GM19025 (cell line): ENCODE measurements around the gene ZNF521.

Experiments
- ATAC-seq: cut with Tn5 transposase; IDR thresholded peaks from one replicate; pipeline ENCODE4 v1.9.1; 2021; ENCODE audit warnings: mild to moderate bottlenecking, low read depth, moderate library complexity; ENCODE audit not compliant: unreplicated experiment

ZNF521 gene

DNA sequence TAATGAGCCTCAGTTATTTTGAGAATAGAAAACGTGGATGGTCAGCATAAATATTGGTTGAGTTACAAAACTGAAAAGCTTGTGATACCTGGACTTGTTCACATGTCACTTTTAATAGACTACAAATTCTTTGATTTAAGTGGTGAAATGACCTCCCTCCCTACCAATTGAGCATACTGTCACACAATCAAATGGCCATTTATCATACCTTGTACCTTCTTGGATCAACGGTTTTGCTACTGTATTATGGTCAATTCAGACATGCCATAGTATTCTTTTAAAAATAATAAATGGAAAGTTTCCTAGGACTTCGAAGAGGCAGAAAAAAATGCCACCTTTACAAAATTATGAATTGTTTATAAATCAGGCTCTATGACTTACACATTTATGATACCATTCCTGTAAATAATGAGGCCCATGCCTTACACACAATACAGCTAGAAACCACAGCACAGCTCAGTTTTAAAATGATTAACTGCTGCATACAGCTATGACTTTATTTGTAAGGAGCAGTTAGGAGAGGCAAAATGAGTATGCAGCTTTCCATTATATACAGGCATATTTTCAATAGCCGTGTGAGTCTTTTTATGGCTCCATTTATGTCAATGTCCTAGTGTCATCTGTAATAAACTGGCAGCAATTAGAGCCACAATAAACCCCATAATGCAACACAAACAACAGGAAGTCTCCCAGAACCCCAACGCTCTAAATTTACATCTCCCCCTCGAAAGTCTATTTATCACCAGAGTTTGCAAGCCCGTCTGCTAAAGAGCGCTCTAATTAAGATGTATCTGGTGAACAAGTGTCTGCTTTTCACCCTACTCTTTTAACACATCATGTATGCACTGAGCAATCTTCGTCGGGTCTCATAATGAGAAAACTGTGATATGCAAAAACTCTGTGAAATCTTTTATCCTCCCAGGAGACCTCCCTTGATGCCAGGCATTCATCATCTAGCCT lies 176.1 kb downstream of the ZNF521 start:
- no peak for ATAC-seq

DNA sequence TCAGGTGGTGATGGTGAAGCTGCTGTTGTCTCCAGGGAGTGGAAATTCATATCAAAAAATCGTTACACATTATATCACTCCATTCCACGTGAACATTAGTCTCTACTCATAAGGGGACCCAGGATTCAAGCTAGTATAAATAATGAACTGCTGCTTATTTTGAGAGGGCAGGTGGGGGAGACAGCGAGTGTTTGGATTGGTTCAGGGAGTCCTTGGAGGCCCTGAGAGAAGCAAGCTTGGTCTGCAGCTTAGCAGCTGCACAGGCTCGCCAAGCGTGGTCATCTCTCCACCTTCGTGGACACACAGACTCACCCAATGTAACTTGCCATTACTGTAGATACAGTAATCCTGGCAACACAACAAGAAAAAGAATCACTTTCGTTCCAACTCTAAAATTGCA lies 177.6 kb downstream of the ZNF521 start:
- no peak for ATAC-seq

DNA sequence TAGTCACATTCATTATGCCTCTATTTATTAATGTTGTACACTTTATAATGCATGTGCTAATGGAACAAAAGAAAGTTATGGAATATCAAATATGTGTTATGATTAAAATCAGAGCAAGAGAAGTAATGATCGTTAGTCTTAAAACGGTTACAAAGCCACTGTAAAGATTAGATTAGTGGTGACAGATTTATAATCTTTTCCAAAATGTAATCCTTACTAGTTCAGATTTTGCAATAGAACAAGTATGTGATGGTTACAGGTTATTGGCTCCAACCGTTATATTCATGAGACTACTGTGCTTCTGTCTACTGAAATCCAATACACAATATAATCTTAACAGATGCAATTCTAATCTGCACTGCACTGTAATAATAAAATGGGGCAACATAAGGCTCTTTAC lies 180.6 kb downstream of the ZNF521 start:
- no peak for ATAC-seq

DNA sequence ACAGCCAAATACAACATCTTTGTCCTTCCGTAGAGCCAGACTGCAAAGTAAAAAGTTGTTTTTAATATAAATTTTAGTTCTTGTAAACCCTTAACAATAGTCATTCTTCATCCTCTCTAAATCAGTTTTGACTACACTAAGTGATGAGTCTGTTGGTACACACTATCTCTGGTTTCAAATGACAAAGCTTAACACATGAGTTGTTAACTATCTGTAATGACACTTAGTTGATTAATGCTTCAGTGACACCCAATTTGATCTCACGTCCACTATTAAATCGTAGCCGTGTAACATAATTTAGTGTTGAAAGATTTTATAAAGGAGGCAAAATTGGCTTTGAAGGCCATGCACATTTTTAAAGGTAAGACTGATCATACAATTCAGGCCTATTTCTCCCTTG lies 181.6 kb downstream of the ZNF521 start:
- ATAC-seq, result no peak

DNA sequence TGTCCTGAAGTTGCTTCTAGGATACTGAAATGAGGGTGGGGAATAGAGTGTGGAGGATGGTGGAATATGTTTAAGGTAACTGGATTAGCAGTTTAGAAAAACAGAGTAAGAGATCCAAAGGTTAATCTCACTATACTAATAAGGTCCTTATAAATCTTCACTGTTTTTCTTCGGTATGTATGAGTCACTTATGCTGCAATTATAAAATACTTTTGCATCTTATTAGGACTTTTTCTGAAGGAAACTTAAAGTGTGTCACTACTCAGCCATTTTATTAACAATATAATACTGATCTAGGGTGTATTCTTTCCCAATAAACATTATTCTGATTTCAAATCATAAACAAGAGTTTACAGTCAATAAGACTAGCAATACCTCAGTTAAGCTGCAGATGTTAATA lies 182.3 kb downstream of the ZNF521 start:
- no peak for ATAC-seq

DNA sequence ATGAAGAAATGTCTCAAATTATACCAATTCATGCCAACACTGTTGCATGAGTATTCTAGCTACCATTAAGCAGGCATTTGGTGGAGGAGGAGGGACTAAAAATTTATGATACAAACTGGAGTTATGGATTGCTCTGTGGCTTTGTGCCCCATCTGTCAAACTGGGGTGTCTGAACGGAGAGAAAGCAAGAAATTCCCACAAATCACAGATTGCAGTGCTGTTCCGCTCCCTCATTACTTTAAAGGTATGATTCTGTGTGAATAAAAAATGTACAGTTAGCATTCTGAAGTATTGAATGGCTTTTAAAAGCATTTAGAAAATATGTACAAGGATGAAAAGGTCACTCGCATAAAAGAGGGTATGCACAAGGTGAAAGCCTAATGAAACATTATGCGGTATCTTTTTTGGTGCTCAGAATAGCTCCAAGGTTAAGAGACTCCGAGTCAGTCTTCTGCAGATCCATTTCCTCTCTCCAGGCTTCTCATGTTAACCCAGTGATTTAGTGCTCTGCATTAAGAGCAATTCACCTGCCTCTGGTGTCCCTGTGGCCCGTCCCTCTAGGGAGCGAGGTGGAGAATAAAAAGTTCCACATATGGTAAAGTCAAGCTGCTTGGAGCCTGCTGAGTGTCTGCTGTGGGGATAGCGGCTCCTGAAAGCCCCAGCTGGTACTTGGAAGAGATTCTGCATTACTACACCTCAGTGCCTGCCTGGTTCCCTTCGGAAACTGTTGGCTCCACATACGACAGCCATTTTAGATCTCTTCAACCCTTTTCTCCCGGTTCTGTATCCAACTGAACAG lies 184.2 kb downstream of the ZNF521 start:
- no peak for ATAC-seq

DNA sequence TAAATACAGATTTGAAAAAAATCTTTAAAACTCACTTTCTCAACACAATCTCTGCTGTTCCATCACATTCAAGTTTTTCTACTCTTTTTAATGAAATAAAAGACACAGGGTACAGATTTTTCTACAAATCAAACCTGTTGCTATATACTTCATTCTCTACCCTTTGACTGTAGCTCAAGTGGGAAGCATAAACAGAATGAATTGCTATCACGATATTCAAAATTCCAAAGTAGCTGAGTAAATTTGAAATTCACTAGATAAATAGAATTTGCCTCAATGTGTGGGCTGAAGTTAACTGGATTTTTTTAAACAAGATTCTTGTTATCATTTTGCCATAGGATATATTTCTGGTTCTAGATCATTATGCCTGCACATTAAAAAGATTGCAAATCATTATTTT lies 185.9 kb downstream of the ZNF521 start:
- ATAC-seq, result no peak

DNA sequence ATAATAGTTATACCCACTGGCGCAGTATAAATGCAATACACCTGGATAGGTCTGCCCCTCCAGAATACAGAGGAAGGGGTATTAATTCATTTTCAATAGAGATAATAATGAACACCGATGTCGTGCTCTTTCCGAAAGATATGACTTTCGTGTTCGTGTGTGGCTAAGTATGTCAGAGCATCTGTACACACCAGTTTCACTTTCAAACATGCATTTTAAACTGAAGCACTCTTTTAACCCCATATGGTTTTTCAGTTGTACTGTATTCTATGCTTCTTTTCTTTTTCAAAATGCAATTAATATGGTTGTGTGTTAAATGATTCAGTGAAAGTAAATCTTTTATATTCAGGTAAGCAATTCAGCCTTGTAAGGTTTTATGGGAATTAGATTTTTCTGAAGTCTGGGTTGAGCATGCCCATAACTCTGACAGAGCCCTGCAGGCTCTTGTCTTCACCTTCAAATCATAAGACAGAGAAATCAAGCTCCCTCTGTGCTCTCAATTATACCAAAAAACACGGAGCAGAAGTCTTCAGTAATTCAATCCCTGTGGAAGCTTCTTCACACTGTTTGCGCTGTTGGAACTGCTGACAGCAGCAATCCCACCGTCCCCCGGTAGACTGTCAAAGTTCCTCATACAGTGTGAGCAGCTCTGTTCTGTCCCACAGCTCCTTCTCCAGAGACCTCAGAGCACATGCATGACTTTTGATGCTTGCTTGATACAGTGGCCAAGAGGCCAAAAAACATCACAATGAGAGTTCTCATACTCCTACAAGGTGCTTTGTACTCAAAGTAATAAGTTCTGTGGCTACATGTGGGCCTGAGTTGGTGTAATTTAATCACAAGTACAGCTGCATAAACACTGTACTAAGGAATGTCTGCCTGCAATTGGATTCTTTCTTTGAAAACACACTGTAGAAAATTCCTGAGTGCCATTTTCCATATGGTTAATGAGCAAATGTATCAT lies 186.8 kb downstream of the ZNF521 start:
- ATAC-seq, result peak; percentile 85

DNA sequence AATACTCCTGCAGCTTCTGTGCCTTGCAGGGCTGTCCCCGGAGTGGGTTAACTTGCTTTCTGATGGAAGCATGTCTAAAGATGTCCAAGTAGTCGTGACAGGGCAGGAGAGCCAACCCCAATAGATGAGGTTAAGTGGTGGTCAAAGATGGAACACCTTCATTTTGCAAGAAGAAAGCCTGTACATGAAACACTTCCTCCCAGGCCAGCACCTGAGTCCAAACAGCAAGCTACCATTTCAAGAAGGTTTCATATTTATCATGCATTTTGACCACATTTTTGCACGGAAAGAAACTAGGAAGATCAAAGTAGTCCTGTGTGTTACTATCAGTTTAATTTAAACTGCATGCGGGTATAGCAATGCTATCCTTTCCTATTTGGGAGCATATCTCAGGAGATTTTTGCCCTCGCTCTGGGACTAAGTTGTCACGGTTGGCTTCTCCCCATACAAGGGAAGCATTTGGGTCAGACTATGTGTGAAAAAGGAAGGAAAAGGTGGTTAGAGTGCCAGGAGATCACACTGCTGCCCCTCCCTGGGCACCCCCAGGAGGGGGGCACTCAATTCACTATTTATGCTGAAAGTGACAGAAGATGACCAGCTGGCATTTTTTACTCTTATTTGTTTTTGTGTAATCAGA lies 187.6 kb downstream of the ZNF521 start:
- ATAC-seq, result peak; percentile 31

DNA sequence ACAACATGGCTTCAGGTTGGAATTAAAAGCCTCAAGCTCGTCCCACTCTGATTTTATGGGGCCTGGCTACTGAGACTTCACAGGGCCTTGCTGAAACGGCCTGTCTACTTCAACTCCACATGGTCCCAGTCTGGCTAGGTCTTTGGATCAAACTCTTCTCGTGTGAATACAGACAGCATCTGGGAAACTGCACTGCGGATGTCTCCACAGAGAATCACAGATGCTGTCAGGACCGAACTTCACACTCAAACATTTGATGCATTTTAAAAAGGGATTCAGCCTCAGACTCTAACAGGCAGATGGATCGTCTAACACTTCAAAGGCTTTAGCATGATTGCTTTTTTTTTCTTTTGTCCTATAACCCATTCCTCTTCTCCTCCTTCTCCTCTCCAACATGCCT lies 198.5 kb downstream of the ZNF521 start:
- ATAC-seq, result no peak

DNA sequence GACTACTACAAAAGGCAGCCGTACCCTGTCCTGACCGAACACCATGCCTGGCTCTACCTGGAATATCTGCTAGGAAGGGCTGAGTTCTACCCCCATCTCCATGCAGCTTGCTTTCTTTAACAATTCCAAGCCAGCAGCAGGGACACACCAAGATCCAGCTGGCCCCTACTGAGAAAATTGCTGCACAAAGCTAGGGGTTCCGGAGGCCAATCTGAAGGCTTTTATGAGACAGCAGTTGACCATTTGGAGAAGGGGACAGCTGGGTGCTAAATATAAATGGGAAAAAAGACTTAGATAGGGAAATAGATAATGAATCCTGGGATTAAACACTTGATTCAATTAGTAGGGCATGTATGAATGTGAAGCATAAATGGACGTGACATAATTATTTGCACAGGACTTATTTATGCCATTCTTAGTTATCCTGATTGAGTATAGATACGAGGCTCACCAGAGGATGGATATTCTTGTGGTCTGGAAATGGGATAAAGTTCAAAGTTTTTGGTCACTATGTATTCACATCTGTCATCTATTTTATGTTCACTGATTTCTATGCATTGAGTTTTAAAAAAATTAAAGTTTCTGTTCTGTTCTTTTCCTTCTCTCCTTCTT lies 204.0 kb downstream of the ZNF521 start:
- no peak for ATAC-seq

DNA sequence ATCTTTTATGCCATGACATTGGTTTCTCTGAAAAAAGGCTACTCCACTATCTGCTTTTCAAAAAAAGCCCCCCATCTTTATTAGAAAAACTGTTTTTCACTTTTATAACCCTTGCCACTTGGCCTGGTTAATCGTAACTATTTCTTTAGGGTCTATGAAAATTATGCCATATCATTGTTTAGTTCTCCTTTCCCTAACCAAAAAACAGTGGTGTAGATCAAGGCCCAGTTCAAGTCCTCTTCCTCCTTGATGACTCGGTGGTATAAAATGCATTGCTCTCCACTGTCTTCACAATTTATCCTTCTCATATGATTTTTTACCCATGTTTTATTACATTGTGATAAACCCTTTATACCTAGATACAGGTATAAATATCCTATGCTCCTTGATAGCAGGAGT lies 205.5 kb downstream of the ZNF521 start:
- no peak for ATAC-seq

DNA sequence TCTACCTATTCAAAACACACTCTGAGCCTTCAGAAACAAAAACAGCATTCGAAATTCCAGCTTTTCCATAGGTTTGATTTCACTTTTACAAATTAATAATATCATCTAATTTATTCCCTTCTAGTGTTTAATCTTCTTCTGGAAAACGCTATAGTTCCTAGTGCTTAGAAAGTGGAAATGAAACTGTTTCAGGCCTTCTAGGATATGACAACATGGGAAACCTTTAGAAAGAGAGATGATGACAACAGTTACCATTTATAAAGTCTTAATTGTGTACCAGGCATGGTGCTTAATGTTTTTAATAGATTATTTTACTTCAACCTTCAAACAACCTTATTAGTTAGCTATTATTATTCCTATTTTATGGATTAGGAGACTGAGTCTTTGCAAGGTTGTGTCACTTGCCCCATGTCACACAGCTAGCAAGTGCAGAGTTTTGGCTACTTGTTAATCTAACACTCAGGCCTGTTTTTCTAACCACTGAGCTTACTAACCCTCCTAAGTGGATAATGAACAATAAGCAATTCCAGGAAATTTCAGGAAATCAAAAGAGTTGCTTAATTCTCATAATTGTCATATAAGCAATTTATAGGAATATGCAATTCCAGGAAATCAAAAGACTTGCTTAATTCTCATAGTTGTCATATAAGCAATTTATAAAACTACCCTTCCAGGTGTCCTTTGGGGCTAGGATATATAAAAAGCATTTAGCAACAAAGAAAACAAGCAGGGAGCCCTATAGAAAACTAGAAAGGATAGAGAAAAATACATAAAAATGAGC lies 206.0 kb downstream of the ZNF521 start:
- ATAC-seq, result no peak

DNA sequence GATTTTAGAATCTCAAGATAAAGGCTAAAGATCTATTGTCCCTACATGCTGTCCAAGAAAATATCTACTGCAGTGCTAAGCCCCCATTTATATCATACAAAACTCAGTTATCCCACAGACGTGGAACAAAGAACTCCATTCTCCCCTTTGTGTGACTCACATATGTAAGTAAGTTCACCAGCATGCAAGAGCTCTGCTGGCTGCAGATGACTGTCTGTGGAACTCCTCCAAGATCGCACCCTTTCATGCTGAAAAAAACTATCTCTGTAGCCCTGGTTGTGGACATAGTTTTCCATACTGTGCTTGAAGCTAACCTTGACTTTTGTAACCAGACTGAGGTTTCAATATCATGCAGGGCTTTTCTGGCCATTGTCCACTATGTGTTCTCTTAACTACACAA lies 207.1 kb downstream of the ZNF521 start:
- no peak for ATAC-seq

DNA sequence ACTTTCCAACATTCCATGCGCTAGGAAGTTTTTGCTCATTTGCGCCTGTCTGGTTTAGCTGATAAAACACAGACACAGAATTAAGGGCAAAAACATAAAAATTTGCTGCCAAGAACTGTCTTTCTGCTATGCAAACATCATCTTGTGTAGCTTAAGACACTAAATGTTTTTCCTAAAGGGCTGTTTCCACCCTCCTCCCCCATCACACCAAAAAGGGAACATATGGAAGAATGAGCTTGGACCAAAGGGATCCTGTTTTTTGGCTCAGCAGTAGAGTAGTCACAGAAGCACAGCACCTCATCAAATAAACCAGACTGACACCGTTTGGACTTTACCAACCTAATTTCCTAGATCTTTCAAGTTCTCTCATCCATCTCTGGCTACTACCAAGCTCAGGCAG lies 210.1 kb downstream of the ZNF521 start:
- ATAC-seq, result no peak

DNA sequence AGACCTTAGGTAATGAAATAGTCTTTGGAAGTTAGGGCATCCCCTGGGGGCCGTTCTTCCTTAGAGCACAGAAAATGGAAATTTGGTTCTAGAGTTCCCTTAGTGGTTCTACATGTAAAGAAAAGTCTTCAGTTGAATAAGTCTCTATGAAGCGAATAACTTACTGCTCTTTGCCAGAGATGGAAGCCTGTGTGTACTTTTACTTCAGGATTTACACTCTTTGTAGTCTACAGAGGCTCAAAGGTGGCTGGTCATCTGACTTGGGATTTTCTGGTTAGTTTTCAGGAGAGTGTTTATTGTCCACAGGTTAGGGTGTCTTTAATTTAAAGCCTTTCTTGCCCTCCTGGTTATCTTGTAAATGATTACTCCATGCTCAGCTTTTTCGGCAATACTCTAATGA lies 210.6 kb downstream of the ZNF521 start:
- no peak for ATAC-seq

DNA sequence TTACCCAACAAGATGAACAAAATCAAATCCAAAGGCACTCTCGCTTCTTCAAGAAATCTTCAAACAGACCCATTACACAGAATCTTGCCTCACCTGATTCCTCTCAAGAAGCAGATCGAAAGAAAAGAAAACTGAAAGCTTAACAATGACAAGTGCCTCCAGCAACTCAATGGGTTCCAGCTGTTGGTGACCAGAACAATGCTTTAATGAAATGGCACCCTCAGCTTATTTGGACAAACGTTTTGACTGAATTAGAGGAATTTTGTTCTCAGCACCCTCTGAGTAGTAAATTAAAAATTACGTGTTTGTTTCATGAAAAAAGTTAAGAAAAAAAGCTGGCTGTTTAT lies 211.0 kb downstream of the ZNF521 start:
- no peak for ATAC-seq

DNA sequence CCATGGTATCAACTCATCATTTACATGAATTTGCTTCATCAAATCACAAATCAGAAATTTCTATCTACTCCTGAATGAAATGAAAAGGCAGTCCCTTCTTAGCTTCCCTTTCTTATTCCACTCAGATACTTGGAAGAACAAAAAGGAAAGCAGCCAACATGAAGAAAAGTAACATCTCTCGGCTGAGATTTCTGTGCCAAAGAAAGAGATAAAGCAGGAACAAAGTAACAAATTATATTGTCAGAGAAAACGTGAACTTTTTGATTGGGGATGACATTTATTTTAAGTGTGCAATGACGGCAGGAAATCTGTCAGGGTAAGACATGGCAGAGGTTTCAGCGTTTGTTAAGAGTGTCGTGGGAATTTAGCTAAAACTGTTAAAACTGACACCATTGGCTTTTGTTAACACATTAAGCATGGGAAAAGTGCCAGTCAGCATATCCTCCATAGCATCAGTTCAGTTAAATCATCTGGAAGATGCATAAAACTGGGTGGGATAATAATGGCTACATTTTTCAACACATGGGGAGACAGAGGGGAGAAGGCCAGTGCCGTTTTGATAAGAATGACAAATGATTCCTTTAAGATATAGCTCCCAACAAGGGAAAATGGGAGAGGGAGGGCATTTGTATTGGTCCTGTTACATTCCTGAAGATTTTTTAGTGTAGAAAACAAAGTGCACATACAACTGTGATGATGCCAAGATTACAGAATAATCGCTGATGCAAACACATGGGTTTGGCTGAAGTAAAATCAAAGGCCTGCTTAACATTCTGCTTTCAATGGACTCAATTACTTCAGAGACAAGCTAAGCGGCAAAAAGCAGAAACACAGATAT lies 211.6 kb downstream of the ZNF521 start:
- no peak for ATAC-seq
